HepG2 (cell line): Measurements from ENCODE around the gene SFT2D1. TPM values are rescaled to one million over a fixed set of nuclear protein-coding genes. Genes with fewer than 3 reads are reported as not detected.
A peak's percentile ranks its signal among the peaks of the same experiment; 100 is the strongest.

Experiments used
- ATAC-seq: fragments of 200-7000 bp; cut with Tn5 transposase; 3 replicates; pipeline ENCODE4 v1.9.1; 2020; ENCODE audit warnings: mild to moderate bottlenecking, moderate library complexity
- BruUV-seq: library from RNA; stranded (reverse); fragments of 400-500 nt; replicated peaks from 2 replicates; lab custom pipeline; 2021; lab: Mats Ljungman, UMichigan
- CTCF ChIA-PET: fragments of 300-600 bp; formaldehyde crosslinking; extraction: SDS; loops from one replicate; lab custom pipeline; 2021; ENCODE audit warnings: low total read pairs, inconsistent platforms, low intra/inter-chr PET ratio; lab: Yijun Ruan, JAX
- POLR2A ChIA-PET: fragments of 350-600 bp; sonication (Branson Sonifier 250); formaldehyde crosslinking; loops from one replicate; lab custom pipeline; 2020; ENCODE audit warnings: antibody characterized with exemption, inconsistent platforms; lab: Yijun Ruan, JAX
- DNase-seq: peaks from one replicate; pipeline ENCODE4 v3.0.0-alpha.2; 2015; ENCODE audit warnings: low spot score
- FAIRE-seq: peaks from 3 replicates; lab custom pipeline; 2011; peaks lifted over from hg19 to GRCh38; lab: Jason Lieb, UNC
- H2AFZ ChIP-seq: one replicate; pipeline ENCODE4 v1.6.1; 2011; ENCODE audit warnings: low read length, inconsistent platforms
- H3K27ac ChIP-seq: fragments of 300-600 bp; 3 replicates; pipeline ENCODE4 v1.8.0; 2011; ENCODE audit warnings: mixed run types, mild to moderate bottlenecking, mixed read lengths, low read length, inconsistent platforms; ENCODE audit not compliant: insufficient read depth; ENCODE audit errors: extremely low read length
- H3K27me3 ChIP-seq, 2 experiments: fragments of 200-600 bp in 1 of 2; 2 replicates in 1 of 2; 3 replicates in 1 of 2; pipeline versions ENCODE4 v1.6.0 to v1.8.0; 2011; ENCODE audit warnings: low read length in 2 of 2, mild to moderate bottlenecking in 2 of 2, moderate library complexity in 2 of 2, inconsistent platforms in 1 of 2; ENCODE audit not compliant: insufficient read depth in 2 of 2, control insufficient read depth in 1 of 2
- H3K36me3 ChIP-seq, 2 experiments: fragments of 200-600 bp in 1 of 2; replicated peaks in 1 of 2; 2 replicates in 1 of 2; 3 replicates in 1 of 2; pipeline versions ENCODE4 v1.5.1 to v1.8.0; 2011; ENCODE audit warnings: low read length in 2 of 2, inconsistent platforms in 1 of 2; ENCODE audit not compliant: insufficient read depth in 2 of 2, control insufficient read depth in 1 of 2
- H3K4me1 ChIP-seq: 2 replicates; pipeline ENCODE4 v1.5.1; 2012; ENCODE audit warnings: low read length, inconsistent platforms; ENCODE audit not compliant: insufficient read depth
- H3K4me2 ChIP-seq: 2 replicates; pipeline ENCODE4 v1.6.0; 2011; ENCODE audit warnings: low read depth, low read length, inconsistent platforms
- H3K4me3 ChIP-seq, 3 experiments: fragments of 200-600 bp in 1 of 3; sonication (generic), shearing (Covaris generic) in 1 of 3; replicated peaks in 1 of 3; 2 replicates each; pipeline ENCODE4 v1.5.1; 2011 to 2016; ENCODE audit warnings: low read length in 3 of 3, inconsistent platforms in 2 of 3, low read depth in 2 of 3, mild to moderate bottlenecking in 2 of 3, control low read depth in 1 of 3, mixed read lengths in 1 of 3; ENCODE audit not compliant: insufficient read depth in 1 of 3
- H3K79me2 ChIP-seq: one replicate; pipeline ENCODE4 v1.6.1; 2011; ENCODE audit warnings: low read length, inconsistent platforms; ENCODE audit not compliant: insufficient read depth
- H3K9ac ChIP-seq: 2 replicates; pipeline ENCODE4 v1.6.0; 2011; ENCODE audit warnings: mild to moderate bottlenecking, low read depth, low read length, inconsistent platforms; ENCODE audit not compliant: insufficient read depth
- H3K9me3 ChIP-seq: 2 replicates; pipeline ENCODE4 v1.5.1; 2012; ENCODE audit warnings: mild to moderate bottlenecking, low read length
- H4K20me1 ChIP-seq: 2 replicates; pipeline ENCODE4 v1.6.0; 2011; ENCODE audit warnings: inconsistent platforms, mild to moderate bottlenecking, low read length, moderate library complexity; ENCODE audit not compliant: insufficient read depth
- CTCF ChIP-seq: sonication (generic); formaldehyde crosslinking; IDR thresholded peaks from 2 replicates; pipeline ENCODE4 v1.5.0; 2020; ENCODE audit warnings: mild to moderate bottlenecking, missing genetic modification reagents, moderate library complexity
- NR0B2 ChIP-seq: sonication (generic); formaldehyde crosslinking; IDR thresholded peaks from 2 replicates; pipeline ENCODE4 v1.4.0; 2020; ENCODE audit warnings: mild to moderate bottlenecking, missing genetic modification reagents
- ZSCAN20 ChIP-seq: sonication (generic); formaldehyde crosslinking; IDR thresholded peaks from 2 replicates; pipeline ENCODE4 v1.4.0; 2020; ENCODE audit warnings: missing genetic modification reagents, mild to moderate bottlenecking, borderline replicate concordance
- WGBS: methylation state at CpG from one replicate; pipeline ENCODE4 v1.1.6; 2017; ENCODE audit warnings: low lambda C conversion rate; 5-methylcytosine and 5-hydroxymethylcytosine counted together
- in situ Hi-C: cut with HindIII; loops from 2 replicates; pipeline ENCODE4 v1.10.0; 2017; ENCODE audit warnings: low pct_unique_long_range_greater_than_20kb; ENCODE audit not compliant: extremely low pct_ligation_motif_present
- intact Hi-C: fragments of 100-400 bp; cut with micrococcal nuclease; formaldehyde crosslinking; loops from one replicate; pipeline ENCODE4 v1.10.0; 2022; ENCODE audit not compliant: unreplicated experiment
- polyA plus RNA-seq, 8 experiments: library from polyadenylated mRNA; depleted of rRNA in 3 of 8; stranded (reverse) in 7 of 8; unstranded in 1 of 8; fragments of >200 nt; fragmentation: Illumina TruSeq in 4 of 8; extraction: Trizol in 4 of 8; gene quantifications; 2 replicates each; pipeline versions ENCODE4 v1.2.1 to v1.2.3, GENCODE V29; 2011 to 2016; ENCODE audit warnings: low read depth in 4 of 8, missing spikeins in 1 of 8, mixed read lengths in 1 of 8; ENCODE audit not compliant: insufficient read depth in 1 of 8
- total RNA-seq, 5 experiments: library from RNA; depleted of rRNA; stranded (reverse); fragments of >200 nt; fragmentation: Illumina TruSeq; extraction: Trizol; gene quantifications; 2 replicates each; pipeline ENCODE4 v1.2.3, GENCODE V29; 2016; ENCODE audit warnings: low read depth in 1 of 5

The SFT2D1 gene
- total and polyA plus RNA-seq, 2 of the 13 experiments (the other 11 are each of a cell fraction or from before 2014, with no cell fraction given), result 115 to 147 TPM

GRCh38 chr6:166304106-166304505 lies 38.2 kb downstream of the SFT2D1 start:
- no peak for ATAC-seq
- 24% methylated on average over 3 of the region's 3 CpGs for WGBS

More at GRCh38 chr6:166304106-166304505, 38.2 kb downstream of the SFT2D1 start:
- Histone ChIP-seq H2AFZ (no peak overlapping the region), H3K9me3 (no peaks in the 10 kb centered on the region), H3K27me3 (peaks cover 8 to 41% of the 10 kb centered on the region in 2 experiments; a peak in 4 of 5 replicates), H3K79me2 (no peaks in the 10 kb centered on the region), H3K4me3 (no peak overlapping the region), H3K4me2 (no peak overlapping the region), H3K27ac (no peak overlapping the region), H3K4me1 (peaks cover 39% of the 10 kb centered on the region), H4K20me1 (no peaks in the 10 kb centered on the region), H3K36me3 (no peaks in the 10 kb centered on the region), H3K9ac (no peak overlapping the region)
- POLR2A ChIA-PET, result no interaction called here
- CTCF ChIA-PET, result no interaction called here
- TF ChIP-seq ZSCAN20 (CRISPR knock-in tag) (no peak), CTCF (0 out of 2 replicates have a peak, but pooled peaks have one; percentile 3), NR0B2 (CRISPR knock-in tag) (no peak)
- intact Hi-C loops (no loop called here), in situ Hi-C loops (no loop called here)
- no TSS peak for BruUV-seq
- FAIRE-seq (no peak), DNase-seq (no peak)
